Nephron (organoid): ENCODE results near the gene OVCH2.

Source experiments
- H3K27ac Mint-ChIP-seq, 3 experiments: 2 replicates each; pipeline ENCODE4 v1.8.0; 2020; ENCODE audit warnings: mixed read lengths in 3 of 3, mild to moderate bottlenecking in 2 of 3, moderate library complexity in 1 of 3
- H3K27me3 Mint-ChIP-seq: 2 replicates; pipeline ENCODE4 v1.8.0; 2021; ENCODE audit warnings: low read depth, mild to moderate bottlenecking, moderate library complexity, mixed read lengths
- H3K36me3 Mint-ChIP-seq: 2 replicates; pipeline ENCODE4 v1.8.0; 2020; ENCODE audit warnings: low read depth, mixed read lengths
- H3K4me1 Mint-ChIP-seq: 2 replicates; pipeline ENCODE4 v1.8.0; 2020; ENCODE audit warnings: mixed read lengths
- H3K4me3 Mint-ChIP-seq, 3 experiments: 2 replicates each; pipeline ENCODE4 v1.8.0; 2020; ENCODE audit warnings: mild to moderate bottlenecking in 3 of 3, mixed read lengths in 3 of 3, moderate library complexity in 2 of 3
- H3K9me3 Mint-ChIP-seq: 2 replicates; pipeline ENCODE4 v1.8.0; 2020; ENCODE audit warnings: mixed read lengths
- CTCF ChIP-seq, 3 experiments: fragments of 200-600 bp; sonication (generic); IDR thresholded peaks; one replicate each; pipeline ENCODE4 v1.5.0; 2021; ENCODE audit warnings: antibody characterized with exemption in 3 of 3; ENCODE audit not compliant: unreplicated experiment in 3 of 3

The OVCH2 gene

GRCh38 chr11:7655253-7656217, 50.7 kb downstream of the OVCH2 start:
- H3K27me3 Mint-ChIP-seq = no peaks in the 10 kb centered on the region
- TF ChIP-seq CTCF (IDR thresholded peaks at IDR 0.05; ENCODE audit: unreplicated experiment in 3 of 3) = no peak

DNA sequence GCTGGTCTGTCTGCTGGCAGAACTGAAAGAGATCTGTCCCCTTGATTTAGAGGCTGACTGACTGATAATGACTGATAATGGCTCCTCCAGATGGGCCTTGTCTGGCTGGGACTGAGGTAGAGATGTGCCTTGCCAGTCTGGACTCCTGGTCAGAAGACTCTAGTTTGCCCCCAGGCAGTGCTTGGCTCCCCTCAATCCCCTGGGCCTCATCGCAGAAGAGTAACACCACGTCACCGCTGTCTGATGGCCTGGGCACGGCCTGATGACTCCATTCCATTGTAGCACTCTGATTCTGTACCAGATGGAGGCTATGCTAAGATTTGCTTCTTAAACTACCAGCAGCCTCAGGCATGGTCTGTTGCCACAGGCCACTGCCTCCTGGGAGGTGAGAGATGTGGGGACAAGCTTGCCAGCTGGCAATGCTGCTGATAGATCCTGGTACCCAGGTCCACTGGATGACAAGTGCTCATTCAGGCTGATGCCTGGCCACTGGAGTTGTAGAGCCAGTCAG, 52.0 kb downstream of the OVCH2 start:
- H3K4me1 Mint-ChIP-seq = no peaks in the 10 kb centered on the region
- no peaks in the 10 kb centered on the region for H3K27me3 Mint-ChIP-seq
- H3K27ac Mint-ChIP-seq = no peak overlapping the region
- no peak overlapping the region for H3K4me3 Mint-ChIP-seq
- no peaks in the 10 kb centered on the region for H3K9me3 Mint-ChIP-seq
- peaks cover 67% of the 10 kb centered on the region for H3K36me3 Mint-ChIP-seq
- no peak for TF ChIP-seq CTCF (IDR thresholded peaks at IDR 0.05; ENCODE audit: unreplicated experiment in 3 of 3)

More at GRCh38 chr11:7655253-7656217, 50.7 kb downstream of the OVCH2 start:
- no peak overlapping the region for H3K27ac Mint-ChIP-seq
- peaks cover 54% of the 10 kb centered on the region for H3K36me3 Mint-ChIP-seq
- H3K4me3 Mint-ChIP-seq = no peak overlapping the region
- no peaks in the 10 kb centered on the region for H3K9me3 Mint-ChIP-seq
- H3K4me1 Mint-ChIP-seq = no peaks in the 10 kb centered on the region

- H3K9me3 Mint-ChIP-seq = no peaks in the 10 kb centered on the region
- peaks cover 66% of the 10 kb centered on the region for H3K36me3 Mint-ChIP-seq
- TF ChIP-seq CTCF (IDR thresholded peaks at IDR 0.05; ENCODE audit: unreplicated experiment in 3 of 3) = no peak
- H3K4me3 Mint-ChIP-seq = no peak overlapping the region
- no peak overlapping the region for H3K27ac Mint-ChIP-seq
- no peaks in the 10 kb centered on the region for H3K27me3 Mint-ChIP-seq
- H3K4me1 Mint-ChIP-seq = no peaks in the 10 kb centered on the region
Measured at GRCh38 chr11:7651700-7652099, 54.6 kb downstream of the OVCH2 start.

GRCh38 chr11:7651140-7651551, 55.1 kb downstream of the OVCH2 start:
- Mint-ChIP-seq H3K4me3 (no peak overlapping the region), H3K27me3 (no peaks in the 10 kb centered on the region), H3K36me3 (peaks cover 66% of the 10 kb centered on the region), H3K4me1 (no peaks in the 10 kb centered on the region), H3K27ac (no peak overlapping the region), H3K9me3 (no peaks in the 10 kb centered on the region)
- TF ChIP-seq CTCF (IDR thresholded peaks at IDR 0.05; ENCODE audit: unreplicated experiment in 3 of 3) = no peak

GRCh38 chr11:7648264-7648663, 58.0 kb downstream of the OVCH2 start:
- H3K36me3 Mint-ChIP-seq = peaks cover 65% of the 10 kb centered on the region
- TF ChIP-seq CTCF (IDR thresholded peaks at IDR 0.05; ENCODE audit: unreplicated experiment in 3 of 3) = no peak

More at GRCh38 chr11:7648264-7648663, 58.0 kb downstream of the OVCH2 start:
- H3K4me3 Mint-ChIP-seq = no peak overlapping the region
- no peaks in the 10 kb centered on the region for H3K4me1 Mint-ChIP-seq
- peak overlapping the region; percentile 37 to 48 (median 45) for H3K27ac Mint-ChIP-seq
- no peaks in the 10 kb centered on the region for H3K27me3 Mint-ChIP-seq
- H3K9me3 Mint-ChIP-seq = no peaks in the 10 kb centered on the region
